Neural cell (in vitro differentiated cells): Measurements from ENCODE around the gene COMP.

ENCODE experiments used
- EP300 ChIP-seq: fragments of 450-650 bp; conservative IDR thresholded peaks from 2 replicates; pipeline ENCODE4 v1.6.1; 2014; ENCODE audit warnings: antibody characterized with exemption, mild to moderate bottlenecking, moderate library complexity; ENCODE audit not compliant: poor library complexity, severe bottlenecking
- EZH2 ChIP-seq: fragments of 200-600, 300-800 bp; shearing (Covaris generic), sonication (generic); IDR thresholded peaks from 2 replicates; pipeline ENCODE4 v1.6.1; 2014; ENCODE audit warnings: antibody characterized with exemption, low read length, borderline replicate concordance, mild to moderate bottlenecking; ENCODE audit not compliant: insufficient read depth, poor library complexity, severe bottlenecking
- POLR2AphosphoS5 ChIP-seq: IDR thresholded peaks from 2 replicates; pipeline ENCODE4 v1.6.1; 2012
- SMC3 ChIP-seq: fragments of 450-650 bp; conservative IDR thresholded peaks from 2 replicates; pipeline ENCODE4 v1.6.1; 2014; ENCODE audit warnings: antibody characterized with exemption, mild to moderate bottlenecking, moderate library complexity; ENCODE audit not compliant: poor library complexity
- TAF1 ChIP-seq: IDR thresholded peaks from 2 replicates; pipeline ENCODE4 v1.6.1; 2012; ENCODE audit warnings: low read depth
- TF ChIP-seq, protein P1 (sequence below): fragments of 450-650 bp; IDR thresholded peaks from 2 replicates; pipeline ENCODE4 v1.5.1; 2014; ENCODE audit warnings: antibody characterized with exemption, mild to moderate bottlenecking, moderate library complexity; ENCODE audit not compliant: poor library complexity, severe bottlenecking

GRCh38 chr19:18840288-18841267 lies 49.5 kb upstream of the COMP start:
- TF ChIP-seq, protein P1, sequence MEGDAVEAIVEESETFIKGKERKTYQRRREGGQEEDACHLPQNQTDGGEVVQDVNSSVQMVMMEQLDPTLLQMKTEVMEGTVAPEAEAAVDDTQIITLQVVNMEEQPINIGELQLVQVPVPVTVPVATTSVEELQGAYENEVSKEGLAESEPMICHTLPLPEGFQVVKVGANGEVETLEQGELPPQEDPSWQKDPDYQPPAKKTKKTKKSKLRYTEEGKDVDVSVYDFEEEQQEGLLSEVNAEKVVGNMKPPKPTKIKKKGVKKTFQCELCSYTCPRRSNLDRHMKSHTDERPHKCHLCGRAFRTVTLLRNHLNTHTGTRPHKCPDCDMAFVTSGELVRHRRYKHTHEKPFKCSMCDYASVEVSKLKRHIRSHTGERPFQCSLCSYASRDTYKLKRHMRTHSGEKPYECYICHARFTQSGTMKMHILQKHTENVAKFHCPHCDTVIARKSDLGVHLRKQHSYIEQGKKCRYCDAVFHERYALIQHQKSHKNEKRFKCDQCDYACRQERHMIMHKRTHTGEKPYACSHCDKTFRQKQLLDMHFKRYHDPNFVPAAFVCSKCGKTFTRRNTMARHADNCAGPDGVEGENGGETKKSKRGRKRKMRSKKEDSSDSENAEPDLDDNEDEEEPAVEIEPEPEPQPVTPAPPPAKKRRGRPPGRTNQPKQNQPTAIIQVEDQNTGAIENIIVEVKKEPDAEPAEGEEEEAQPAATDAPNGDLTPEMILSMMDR: no peak
- no peak for TF ChIP-seq EP300
- no peak for TF ChIP-seq SMC3
- no peak for TF ChIP-seq TAF1
- no peak for TF ChIP-seq EZH2
- no peak for TF ChIP-seq POLR2AphosphoS5
